Psoas muscle (tissue), 8 donors: Measurements from ENCODE around the gene HOMER1. TPM values are rescaled to one million over a fixed set of nuclear protein-coding genes. Genes with fewer than 3 reads are reported as not detected.

Experiments
- ATAC-seq, 4 donors: fragments of 200-7000 bp; cut with Tn5 transposase; one replicate each; pipeline ENCODE4 v1.9.1; 2020; ENCODE audit warnings: moderate library complexity in 3 of 4, mild to moderate bottlenecking in 2 of 4
- DNase-seq, 2 donors: peaks; one replicate each; pipeline ENCODE4 v3.0.0-alpha.2; 2020
- H3K27ac ChIP-seq: fragments of 200-600 bp; one replicate; pipeline ENCODE4 v1.8.0; 2022
- H3K27me3 ChIP-seq, 3 donors: fragments of 200-600 bp in 1 of 3; one replicate each; pipeline versions ENCODE4 v1.6.1 to v1.8.0; 2013 to 2022; ENCODE audit warnings: low read length in 2 of 3, mild to moderate bottlenecking in 2 of 3, moderate library complexity in 1 of 3; ENCODE audit not compliant: insufficient read depth in 3 of 3
- H3K36me3 ChIP-seq, 2 donors: fragments of 200-600 bp in 1 of 2; one replicate each; pipeline versions ENCODE4 v1.6.1 to v1.8.0; 2013 to 2022; ENCODE audit warnings: low read depth in 1 of 2, mild to moderate bottlenecking in 1 of 2, moderate library complexity in 1 of 2; ENCODE audit not compliant: insufficient read depth in 1 of 2
- H3K4me1 ChIP-seq: fragments of 200-600 bp; one replicate; pipeline ENCODE4 v1.8.0; 2022
- H3K4me3 ChIP-seq: fragments of 200-600 bp; one replicate; pipeline ENCODE4 v1.8.0; 2022; ENCODE audit warnings: mild to moderate bottlenecking
- H3K9me3 ChIP-seq: fragments of 200-600 bp; one replicate; pipeline ENCODE4 v1.8.0; 2022
- WGBS, 3 donors: extraction: QIAGEN DNeasy Blood & Tissue Kit; methylation state at CpG; one replicate each; pipeline versions ENCODE4 v1.1.6 to v1.1.7; 2013; 5-methylcytosine and 5-hydroxymethylcytosine counted together
- intact Hi-C, 2 donors: fragments of 100-400 bp; cut with DNase I; formaldehyde crosslinking; loops; one replicate each; pipeline versions ENCODE4 v1.11.0 to v1.14.2; 2022
- long read RNA-seq, 2 donors: library from polyadenylated mRNA; unstranded; transcript quantifications; one replicate each; pipeline ENCODE4 v2.0.0, GENCODE V29; 2021
- polyA plus RNA-seq, 3 donors: library from polyadenylated mRNA; stranded (reverse); fragments of 200-250 nt; gene quantifications; one replicate each; pipeline ENCODE4 v1.2.3, GENCODE V29; 2013
- total RNA-seq, 4 donors: library from RNA; stranded (reverse); fragmentation: NEBNext Ultra II Directional in 2 of 4; extraction: Animal tissue kit (Norgen Biotek cat#: 25700) in 2 of 4; gene quantifications; one replicate each; pipeline versions ENCODE4 v1.2.1 to v1.2.4, GENCODE V29; 2021 to 2023
- TF ChIP-seq, protein P1 (sequence below): fragments of 200-600 bp; IDR thresholded peaks from one replicate; pipeline ENCODE4 v1.8.0; 2022; ENCODE audit warnings: antibody characterized with exemption
- donor health status: healthy with polysubstance abuse.
- donor health status: DM: no; HTN: no; CAD: no; lungs with moderate emphysema.
- donor health status: Bipolar disorder and iron deficiency.
- donor health status: healthy.
- donor health status: DM: yes; HTN: yes; CAD: no.
- donor health status: DM: no; HTN: no; CAD: no.
- donor health status: DM: no; HTN: no; CAD: no.
- donor health status: DM: yes; HTN: yes; CAD: no.

Gene HOMER1
- total RNA-seq (10 to 100 TPM; 32.7 to 52.4 (median 36.2) TPM), polyA plus RNA-seq (10 to 100 TPM in 2 of 3 donors, 1 to 10 TPM in 1; 3.2 to 36.5 (median 11.1) TPM)
- long read RNA-seq, donor 1, full-length matches to known transcripts, result 39 of 57 reads
- long read RNA-seq, donor 1, partial matches to known transcripts, result 12 of 57 reads
- long read RNA-seq, donor 1, other reads (novel, unspliced or antisense), result 6 of 57 reads
- long read RNA-seq, donor 2, full-length matches to known transcripts, result 109 of 137 reads
- long read RNA-seq, donor 2, partial matches to known transcripts, result 11 of 137 reads
- long read RNA-seq, donor 2, other reads (novel, unspliced or antisense), result 17 of 137 reads

- intact Hi-C loops, result loop anchor here in 1 of 2 donors (5.0 kb wide), 2 partner anchors 33 to 178 kb away; no protein-coding TSS in a partner anchor
- 0 to 1% (median 1%) methylated on average over 55 to 85 of the region's 85 CpGs for WGBS, 3 donors
These were observed at the start of gene HOMER1 for GRCh38 chr5:79513704-79514390. Gene HOMER1 (minus strand): TSS chr5:79514134. CDS start chr5:79512774, 1,360 bp downstream.

GRCh38 chr5:79563247-79563590 is 49.3 kb upstream of the HOMER1 start:
- ATAC-seq, result no peak
- Histone ChIP-seq H3K4me3 (no peak overlapping the region), H3K36me3 (no peaks in the 10 kb centered on the region), H3K27me3 (no peaks in the 10 kb centered on the region), H3K27ac (no peak overlapping the region), H3K9me3 (no peaks in the 10 kb centered on the region), H3K4me1 (peaks cover 10% of the 10 kb centered on the region)
- WGBS, 3 donors, result 84 to 88% (median 88%) methylated on average over 4 of the region's 4 CpGs
- intact Hi-C loops, result loop anchor here in 1 of 2 donors (5.0 kb wide), 1 partner anchor 49 kb away; the partner anchor contains the start of gene TENT2
- TF ChIP-seq, protein P1, sequence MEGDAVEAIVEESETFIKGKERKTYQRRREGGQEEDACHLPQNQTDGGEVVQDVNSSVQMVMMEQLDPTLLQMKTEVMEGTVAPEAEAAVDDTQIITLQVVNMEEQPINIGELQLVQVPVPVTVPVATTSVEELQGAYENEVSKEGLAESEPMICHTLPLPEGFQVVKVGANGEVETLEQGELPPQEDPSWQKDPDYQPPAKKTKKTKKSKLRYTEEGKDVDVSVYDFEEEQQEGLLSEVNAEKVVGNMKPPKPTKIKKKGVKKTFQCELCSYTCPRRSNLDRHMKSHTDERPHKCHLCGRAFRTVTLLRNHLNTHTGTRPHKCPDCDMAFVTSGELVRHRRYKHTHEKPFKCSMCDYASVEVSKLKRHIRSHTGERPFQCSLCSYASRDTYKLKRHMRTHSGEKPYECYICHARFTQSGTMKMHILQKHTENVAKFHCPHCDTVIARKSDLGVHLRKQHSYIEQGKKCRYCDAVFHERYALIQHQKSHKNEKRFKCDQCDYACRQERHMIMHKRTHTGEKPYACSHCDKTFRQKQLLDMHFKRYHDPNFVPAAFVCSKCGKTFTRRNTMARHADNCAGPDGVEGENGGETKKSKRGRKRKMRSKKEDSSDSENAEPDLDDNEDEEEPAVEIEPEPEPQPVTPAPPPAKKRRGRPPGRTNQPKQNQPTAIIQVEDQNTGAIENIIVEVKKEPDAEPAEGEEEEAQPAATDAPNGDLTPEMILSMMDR, result no peak
- DNase-seq, result no peak

More at GRCh38 chr5:79513704-79514390, at the start of gene HOMER1:
- H3K27ac ChIP-seq, result peak within 1 kb of the TSS; percentile 95
- TF ChIP-seq, protein P1, result no peak
- ATAC-seq, result peak; percentile 79 to 88 (median 84)
- H3K4me1 ChIP-seq, result peaks cover 8% of the 10 kb centered on the region
- no peaks in the 10 kb centered on the region for H3K9me3 ChIP-seq
- peak; percentile 84 to 90 for DNase-seq
- peak within 1 kb of the TSS; percentile 82 for H3K4me3 ChIP-seq
- H3K36me3 ChIP-seq, result no peaks in the 10 kb centered on the region
- H3K27me3 ChIP-seq, result no peaks in the 10 kb centered on the region

DNA sequence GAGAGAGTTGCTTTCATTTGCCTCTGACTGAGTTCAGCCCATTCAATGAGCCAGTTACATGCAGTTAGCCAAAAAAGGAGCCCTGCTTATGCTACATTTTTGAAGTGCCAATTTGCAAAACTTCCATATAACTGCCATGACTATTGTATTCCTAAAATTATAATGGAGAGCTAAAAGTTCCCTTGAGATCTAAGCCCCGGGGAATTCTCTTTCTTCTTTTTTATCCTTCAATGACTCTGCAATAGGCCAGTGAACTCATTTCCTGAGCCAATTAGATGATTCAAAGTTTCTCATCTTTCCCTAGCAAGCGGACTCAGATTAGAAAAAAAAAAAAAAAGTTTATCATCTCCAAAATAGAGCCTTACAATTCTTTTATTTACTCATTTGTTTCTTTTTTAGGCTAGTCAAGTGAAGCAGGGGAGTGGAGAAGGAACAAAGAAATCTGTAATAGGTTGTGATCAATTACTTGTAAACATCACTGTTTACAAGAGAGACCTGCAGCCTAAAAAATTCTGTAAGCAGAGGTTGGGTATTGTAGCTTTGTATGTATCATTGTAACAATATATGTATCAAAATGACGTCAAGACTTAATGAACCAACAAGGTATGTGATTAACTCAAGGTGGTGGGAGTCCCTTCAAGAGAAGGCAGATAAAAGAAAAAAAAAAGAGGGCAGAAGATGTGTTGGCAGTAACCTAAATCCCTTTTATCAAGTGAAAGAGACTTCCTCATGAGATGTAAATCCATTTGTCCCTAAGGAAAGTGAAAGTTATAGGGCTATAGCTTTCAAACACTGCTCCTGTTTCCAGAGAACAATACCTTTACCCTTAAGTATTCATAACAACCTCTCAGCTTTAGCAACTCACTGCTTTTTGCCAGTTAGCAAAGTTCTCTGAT is 48.7 kb upstream of the HOMER1 start:
- ATAC-seq, result peak in 1 of 4 donors; percentile 47
- intact Hi-C loops, result loop anchor here in 1 of 2 donors (5.0 kb wide), 1 partner anchor 50 kb away; the partner anchor contains the start of gene TENT2
- TF ChIP-seq, protein P1, result no peak

DNA sequence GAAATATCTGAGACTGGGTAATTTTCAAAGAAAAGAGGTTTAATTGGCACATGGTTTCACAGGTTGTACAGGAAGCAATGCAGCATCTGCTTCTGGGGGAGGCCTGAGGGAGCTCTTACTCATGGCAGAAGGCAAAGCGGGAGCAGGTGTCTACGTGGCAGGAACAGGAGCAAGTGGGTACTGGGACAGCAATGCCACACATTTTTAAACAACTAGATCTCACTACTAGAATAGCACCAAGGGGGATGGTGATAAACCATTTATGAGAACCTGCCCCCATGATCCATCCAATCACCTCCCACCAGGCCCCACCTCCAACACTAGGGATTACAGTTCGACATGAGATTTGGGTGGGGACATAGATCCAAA is 47.6 kb upstream of the HOMER1 start:
- peaks cover 11% of the 10 kb centered on the region for H3K4me1 ChIP-seq
- intact Hi-C loops, result loop anchor here in 1 of 2 donors (5.0 kb wide), 1 partner anchor 51 kb away; the partner anchor contains the start of gene TENT2
- DNase-seq, result no peak
- WGBS, 3 donors, result 71 to 89% (median 79%) methylated on average over 3 of the region's 3 CpGs
- no peaks in the 10 kb centered on the region for H3K9me3 ChIP-seq
- peak overlapping the region; percentile 38 for H3K27ac ChIP-seq
- no peak overlapping the region for H3K4me3 ChIP-seq
- TF ChIP-seq, protein P1, result no peak
- ATAC-seq, result peak; percentile 43 to 71 (median 50)
- no peaks in the 10 kb centered on the region for H3K36me3 ChIP-seq
- H3K27me3 ChIP-seq, result no peaks in the 10 kb centered on the region

More for the DNA sequence above, 48.7 kb upstream of the HOMER1 start:
- Histone ChIP-seq H3K27ac (peak overlapping the region; percentile 38), H3K9me3 (no peaks in the 10 kb centered on the region), H3K4me3 (no peak overlapping the region), H3K27me3 (no peaks in the 10 kb centered on the region), H3K4me1 (peaks cover 10% of the 10 kb centered on the region), H3K36me3 (no peaks in the 10 kb centered on the region)
- 31 to 55% (median 44%) methylated on average over 3 of the region's 3 CpGs for WGBS, 3 donors
- no peak for DNase-seq
